HL-60 (cell line): ENCODE data around the gene ZNF638.

Source experiments
- POLR2AphosphoS5 ChIP-seq: IDR thresholded peaks from 2 replicates; pipeline ENCODE4 v1.6.1; 2012; ENCODE audit warnings: low read depth
- TF ChIP-seq, protein P1 (sequence below): IDR thresholded peaks from one replicate; pipeline ENCODE4 v1.5.1; 2011; ENCODE audit warnings: low read length, control low read depth, inconsistent platforms; ENCODE audit not compliant: insufficient read depth

DNA sequence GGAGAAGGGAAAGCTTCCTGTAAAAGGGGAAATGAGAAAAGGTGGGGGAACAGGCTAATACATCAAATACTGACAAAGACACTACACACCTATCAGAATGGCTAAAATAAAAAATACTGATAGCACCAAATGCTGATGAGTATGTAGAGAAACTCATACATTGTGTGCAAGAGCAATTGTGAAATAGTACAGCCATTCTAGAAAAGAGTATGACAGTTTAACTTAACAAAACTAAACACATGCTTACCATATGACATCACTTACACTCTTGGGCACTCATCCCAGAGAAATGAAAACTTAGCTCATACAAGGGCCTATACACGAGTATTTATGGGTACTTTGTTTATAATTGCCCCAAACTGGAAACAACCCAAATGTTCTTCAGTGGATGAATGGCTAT is 53.4 kb downstream of the ZNF638 start:
- TF ChIP-seq, protein P1, sequence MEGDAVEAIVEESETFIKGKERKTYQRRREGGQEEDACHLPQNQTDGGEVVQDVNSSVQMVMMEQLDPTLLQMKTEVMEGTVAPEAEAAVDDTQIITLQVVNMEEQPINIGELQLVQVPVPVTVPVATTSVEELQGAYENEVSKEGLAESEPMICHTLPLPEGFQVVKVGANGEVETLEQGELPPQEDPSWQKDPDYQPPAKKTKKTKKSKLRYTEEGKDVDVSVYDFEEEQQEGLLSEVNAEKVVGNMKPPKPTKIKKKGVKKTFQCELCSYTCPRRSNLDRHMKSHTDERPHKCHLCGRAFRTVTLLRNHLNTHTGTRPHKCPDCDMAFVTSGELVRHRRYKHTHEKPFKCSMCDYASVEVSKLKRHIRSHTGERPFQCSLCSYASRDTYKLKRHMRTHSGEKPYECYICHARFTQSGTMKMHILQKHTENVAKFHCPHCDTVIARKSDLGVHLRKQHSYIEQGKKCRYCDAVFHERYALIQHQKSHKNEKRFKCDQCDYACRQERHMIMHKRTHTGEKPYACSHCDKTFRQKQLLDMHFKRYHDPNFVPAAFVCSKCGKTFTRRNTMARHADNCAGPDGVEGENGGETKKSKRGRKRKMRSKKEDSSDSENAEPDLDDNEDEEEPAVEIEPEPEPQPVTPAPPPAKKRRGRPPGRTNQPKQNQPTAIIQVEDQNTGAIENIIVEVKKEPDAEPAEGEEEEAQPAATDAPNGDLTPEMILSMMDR: no peak
- no peak for TF ChIP-seq POLR2AphosphoS5
